Karpas-422 (cell line): Measurements from ENCODE around the gene SMG5. TPM values are rescaled to one million over a fixed set of nuclear protein-coding genes. Genes with fewer than 3 reads are reported as not detected.

Experiments used
- DNase-seq: peaks from one replicate; pipeline ENCODE4 v3.0.0-alpha.2; 2015
- H2AFZ ChIP-seq: fragments of 200-600 bp; sonication (generic); 2 replicates; pipeline ENCODE4 v1.6.1; 2014; ENCODE audit warnings: antibody characterized with exemption, low read length, mixed read lengths
- H3K27ac ChIP-seq: fragments of 200-600 bp; sonication (generic); 2 replicates; pipeline ENCODE4 v1.5.1; 2014; ENCODE audit warnings: mild to moderate bottlenecking, low read length, moderate library complexity
- H3K27me3 ChIP-seq: fragments of 200-600 bp; sonication (generic); 2 replicates; pipeline ENCODE4 v1.6.1; 2014; ENCODE audit warnings: low read length, mixed read lengths
- H3K36me3 ChIP-seq: fragments of 200-600 bp; sonication (generic); 2 replicates; pipeline ENCODE4 v1.6.1; 2014; ENCODE audit warnings: low read length, mixed read lengths; ENCODE audit not compliant: insufficient read depth
- H3K4me1 ChIP-seq: fragments of 200-600 bp; sonication (generic); 2 replicates; pipeline ENCODE4 v1.6.1; 2014; ENCODE audit warnings: mild to moderate bottlenecking, low read length, mixed read lengths
- H3K4me2 ChIP-seq: fragments of 200-600 bp; sonication (generic); 2 replicates; pipeline ENCODE4 v1.6.1; 2014; ENCODE audit warnings: low read length, low read depth, mild to moderate bottlenecking; ENCODE audit not compliant: poor library complexity, severe bottlenecking
- H3K4me3 ChIP-seq: fragments of 200-600 bp; sonication (generic); 2 replicates; pipeline ENCODE4 v1.5.1; 2014; ENCODE audit warnings: mild to moderate bottlenecking, antibody characterized with exemption, low read length, mixed read lengths
- H3K79me2 ChIP-seq: fragments of 200-600 bp; sonication (generic); 2 replicates; pipeline ENCODE4 v1.6.1; 2014; ENCODE audit warnings: mild to moderate bottlenecking, low read length, mixed read lengths
- H3K9ac ChIP-seq: fragments of 200-600 bp; sonication (generic); 2 replicates; pipeline ENCODE4 v1.6.0; 2014; ENCODE audit warnings: low read length
- H3K9me2 ChIP-seq: fragments of 200-600 bp; sonication (generic), shearing (Covaris generic); replicated peaks from 2 replicates; pipeline ENCODE4 v1.6.0; 2014; ENCODE audit warnings: mild to moderate bottlenecking, low read length, moderate library complexity; ENCODE audit not compliant: insufficient read depth
- H3K9me3 ChIP-seq: fragments of 300-700, 200-600 bp; sonication (generic); 2 replicates; pipeline ENCODE4 v1.6.1; 2014; ENCODE audit warnings: low read length, mixed read lengths
- H4K20me1 ChIP-seq: fragments of 200-600 bp; sonication (generic); 2 replicates; pipeline ENCODE4 v1.6.1; 2014; ENCODE audit warnings: mild to moderate bottlenecking, antibody characterized with exemption, low read length, low read depth; ENCODE audit not compliant: insufficient read depth
- total RNA-seq: library from RNA; depleted of rRNA; stranded (reverse); fragments of >200 nt; shearing (Covaris generic); gene quantifications from 2 replicates; pipeline ENCODE4 v1.2.3, GENCODE V29; 2014; ENCODE audit warnings: low replicate concordance

Gene SMG5
- total RNA-seq, 1 experiment from 2014 or later, result 53.7 TPM

DNA sequence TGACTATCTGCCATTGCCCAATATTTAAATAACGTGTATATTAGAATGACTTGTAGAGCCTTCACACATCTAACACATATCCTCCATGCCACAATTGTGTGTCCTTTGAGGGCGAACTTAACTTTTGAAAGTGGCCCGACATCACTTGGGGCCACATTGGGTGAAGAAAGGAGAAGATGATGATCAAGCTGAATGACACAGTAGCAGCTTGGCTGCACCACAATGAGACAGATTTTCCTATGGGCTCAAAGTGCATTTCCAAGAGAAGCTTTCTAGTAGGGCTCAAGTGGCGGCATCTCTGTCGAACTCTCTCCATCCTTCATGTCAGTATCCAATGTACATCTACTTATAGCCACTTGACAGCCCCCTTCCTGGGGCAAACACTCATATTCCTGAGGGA is 44.4 kb downstream of the SMG5 start:
- Histone ChIP-seq H3K79me2 (no peaks in the 10 kb centered on the region), H3K9ac (no peak overlapping the region), H3K9me2 (no peaks in the 10 kb centered on the region), H3K9me3 (no peaks in the 10 kb centered on the region), H2AFZ (no peak overlapping the region), H3K4me1 (peaks cover 13% of the 10 kb centered on the region), H3K4me3 (no peak overlapping the region), H3K36me3 (peaks cover 2% of the 10 kb centered on the region; the same call in 1 of the 2 replicates), H4K20me1 (no peaks in the 10 kb centered on the region), H3K4me2 (no peak overlapping the region), H3K27ac (no peak overlapping the region), H3K27me3 (no peaks in the 10 kb centered on the region)
- DNase-seq, result no peak

DNA sequence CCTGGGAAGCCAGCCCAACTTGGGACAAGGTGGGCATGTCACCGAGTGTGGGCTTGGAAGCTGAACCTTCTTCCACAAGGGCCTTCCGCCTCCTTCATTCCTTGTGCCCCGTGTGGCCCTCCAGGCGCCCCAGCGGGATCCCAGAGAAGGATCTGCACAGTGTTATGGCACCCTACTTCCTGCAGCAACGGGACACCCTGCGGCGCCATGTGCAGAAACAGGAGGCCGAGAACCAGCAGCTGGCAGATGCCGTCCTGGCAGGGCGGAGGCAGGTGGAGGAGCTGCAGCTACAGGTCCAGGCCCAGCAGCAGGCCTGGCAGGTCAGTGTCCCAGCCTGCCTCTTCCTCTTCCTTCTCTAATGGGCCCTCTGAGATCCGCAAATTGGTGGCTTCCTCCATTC is 46.5 kb downstream of the SMG5 start:
- Histone ChIP-seq H3K4me1 (peaks cover 6% of the 10 kb centered on the region), H3K4me3 (no peak overlapping the region), H3K9me3 (no peaks in the 10 kb centered on the region), H3K9ac (no peak overlapping the region), H2AFZ (no peak overlapping the region), H3K9me2 (no peaks in the 10 kb centered on the region), H3K79me2 (no peaks in the 10 kb centered on the region), H3K27ac (no peak overlapping the region), H3K36me3 (peaks cover 2% of the 10 kb centered on the region; the same call in 1 of the 2 replicates), H3K4me2 (no peak overlapping the region), H4K20me1 (no peaks in the 10 kb centered on the region), H3K27me3 (no peaks in the 10 kb centered on the region)
- no peak for DNase-seq

DNA sequence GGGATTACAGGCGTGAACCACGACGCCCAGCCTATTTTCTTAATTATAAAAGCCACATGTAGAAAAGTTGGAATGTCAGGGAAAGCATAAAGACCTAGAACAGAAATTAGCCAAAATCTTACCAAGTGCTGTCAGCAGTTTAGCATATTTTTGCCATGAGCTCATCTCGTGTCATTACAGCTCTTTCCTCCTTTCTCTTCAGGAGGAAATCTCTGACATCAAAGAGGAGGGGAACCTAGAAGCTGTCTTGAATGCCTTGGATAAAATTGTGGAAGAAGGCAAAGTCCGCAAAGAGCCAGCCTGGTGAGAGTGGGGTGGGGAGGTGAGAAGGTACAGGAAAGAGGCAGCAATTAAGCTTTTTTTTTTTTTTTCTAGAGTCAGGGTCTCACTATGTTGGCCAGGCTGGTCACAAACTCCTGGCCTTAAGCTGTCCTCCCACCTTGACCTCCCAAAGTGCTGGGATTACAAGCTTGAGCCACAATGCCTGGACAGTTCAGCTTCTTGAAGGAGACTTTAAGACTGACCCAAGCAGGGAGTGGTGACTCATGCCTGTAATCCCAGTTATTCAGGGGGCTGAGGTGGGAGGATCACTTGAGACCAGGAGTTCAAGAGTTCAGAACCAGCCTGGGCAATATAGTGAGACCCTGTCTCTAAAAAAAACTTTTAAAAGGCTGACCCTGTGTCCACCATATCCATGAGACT is 49.0 kb downstream of the SMG5 start:
- Histone ChIP-seq H4K20me1 (no peaks in the 10 kb centered on the region), H3K27me3 (no peaks in the 10 kb centered on the region), H3K4me1 (0 out of 2 replicates have a peak, but pooled peaks cover 5% of the 10 kb centered on the region), H3K4me2 (no peak overlapping the region), H2AFZ (no peak overlapping the region), H3K79me2 (no peaks in the 10 kb centered on the region), H3K36me3 (peaks cover 2% of the 10 kb centered on the region; the same call in 1 of the 2 replicates), H3K4me3 (no peak overlapping the region), H3K27ac (no peak overlapping the region), H3K9me2 (no peaks in the 10 kb centered on the region), H3K9ac (no peak overlapping the region), H3K9me3 (no peaks in the 10 kb centered on the region)
- DNase-seq, result no peak

DNA sequence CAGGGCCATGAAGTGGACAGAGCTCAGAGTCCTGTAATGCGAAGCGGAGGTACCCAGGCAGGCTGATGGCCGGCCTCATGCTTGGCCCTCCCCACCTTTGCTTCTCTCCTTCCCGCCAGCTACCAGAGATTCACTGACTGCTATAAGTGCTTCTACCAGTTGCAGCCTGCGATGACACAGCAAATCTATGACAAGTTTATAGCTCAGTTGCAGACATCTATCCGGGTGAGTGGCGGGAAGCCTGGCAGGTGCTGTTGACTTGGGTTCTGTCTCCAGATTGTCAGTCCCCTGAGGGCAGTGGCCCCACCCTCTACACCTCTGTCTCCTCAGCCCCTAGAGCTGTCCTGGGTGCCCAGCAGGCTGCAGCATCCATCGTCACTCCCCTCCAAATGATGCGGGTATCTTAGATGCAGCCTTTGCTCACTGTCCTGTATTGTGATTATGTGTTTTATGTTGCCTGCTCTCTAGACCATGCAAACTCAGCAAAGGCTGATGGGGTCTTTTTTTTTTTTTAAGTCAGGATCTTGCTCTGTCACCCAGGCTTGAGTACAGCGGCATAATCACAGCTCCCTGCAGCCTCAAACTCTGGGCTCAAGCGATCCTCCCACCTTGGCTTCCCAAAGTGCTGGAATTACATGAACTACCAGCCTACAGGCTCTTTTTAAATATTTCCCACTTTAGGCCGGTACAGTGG is 50.3 kb downstream of the SMG5 start:
- Histone ChIP-seq H3K4me2 (no peak overlapping the region), H3K9me2 (no peaks in the 10 kb centered on the region), H3K9me3 (no peaks in the 10 kb centered on the region), H2AFZ (no peak overlapping the region), H4K20me1 (no peaks in the 10 kb centered on the region), H3K27me3 (no peaks in the 10 kb centered on the region), H3K79me2 (no peaks in the 10 kb centered on the region), H3K27ac (no peak overlapping the region), H3K4me3 (no peak overlapping the region), H3K4me1 (0 out of 2 replicates have a peak, but pooled peaks cover 5% of the 10 kb centered on the region), H3K36me3 (peaks cover 2% of the 10 kb centered on the region; the same call in 1 of the 2 replicates), H3K9ac (no peak overlapping the region)
- DNase-seq, result no peak

DNA sequence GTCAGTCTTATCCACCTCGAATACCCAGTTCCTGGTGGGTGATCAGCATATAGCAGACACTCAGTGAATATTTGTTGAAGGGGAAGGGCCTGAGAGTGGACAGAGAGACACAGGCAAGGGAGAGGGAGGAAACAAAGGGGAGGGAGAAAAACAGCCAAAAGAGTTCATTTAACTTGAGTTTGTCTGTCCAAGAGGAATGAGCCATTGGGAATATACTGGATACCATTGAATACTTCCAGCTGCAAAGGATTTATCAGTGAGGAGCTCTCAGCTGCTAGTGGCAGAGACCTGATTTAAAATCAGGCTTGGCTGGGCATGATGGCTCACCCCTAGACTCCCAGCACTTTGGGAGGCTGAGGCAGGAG is 52.2 kb downstream of the SMG5 start:
- H4K20me1 ChIP-seq, result no peaks in the 10 kb centered on the region
- no peak for DNase-seq

DNA sequence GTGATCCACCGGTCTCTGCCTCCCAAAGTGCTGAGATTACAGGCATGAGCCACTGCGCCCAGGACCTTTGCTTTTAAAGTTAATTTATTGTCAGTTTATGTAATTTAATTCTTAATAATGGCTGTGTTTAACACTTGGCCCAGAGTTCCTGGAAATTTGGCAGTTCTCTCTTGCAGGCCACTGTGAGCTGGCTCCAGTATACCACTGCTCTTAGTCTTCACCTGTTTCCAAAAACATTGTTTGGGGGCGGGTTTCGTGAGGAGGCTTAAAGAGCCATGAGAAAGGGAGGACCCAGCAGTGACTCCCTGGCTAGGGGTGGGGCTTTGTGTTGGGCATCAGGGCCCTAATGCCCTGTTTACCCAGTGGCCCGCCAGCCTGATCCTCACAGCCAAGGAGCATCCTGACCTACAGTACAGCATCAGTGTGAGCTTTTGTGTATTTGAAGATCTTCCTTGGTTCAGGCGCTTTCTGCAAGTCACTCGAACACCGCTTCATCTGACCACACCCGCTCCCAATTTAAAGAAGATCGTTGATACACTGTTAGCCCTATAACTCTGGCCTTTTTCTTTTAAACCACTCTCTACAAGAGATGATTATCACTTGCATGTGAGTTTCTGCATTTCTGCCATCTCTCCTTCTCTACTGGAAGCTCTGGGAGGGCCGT is 52.7 kb downstream of the SMG5 start:
- DNase-seq, result no peak
- H3K9ac ChIP-seq, result no peak overlapping the region
- no peaks in the 10 kb centered on the region for H3K27me3 ChIP-seq
- no peaks in the 10 kb centered on the region for H4K20me1 ChIP-seq
- no peak overlapping the region for H3K4me3 ChIP-seq
- H3K4me2 ChIP-seq, result no peak overlapping the region
- 0 out of 2 replicates have a peak, but pooled peaks cover 3% of the 10 kb centered on the region for H3K36me3 ChIP-seq
- no peaks in the 10 kb centered on the region for H3K79me2 ChIP-seq
- 0 out of 2 replicates have a peak, but pooled peaks cover 5% of the 10 kb centered on the region for H3K4me1 ChIP-seq
- no peaks in the 10 kb centered on the region for H3K9me2 ChIP-seq
- no peak overlapping the region for H3K27ac ChIP-seq
- no peak overlapping the region for H2AFZ ChIP-seq
- H3K9me3 ChIP-seq, result no peaks in the 10 kb centered on the region

More for the DNA sequence above, 52.2 kb downstream of the SMG5 start:
- H3K4me3 ChIP-seq, result no peak overlapping the region
- H3K9me2 ChIP-seq, result no peaks in the 10 kb centered on the region
- H3K27ac ChIP-seq, result no peak overlapping the region
- no peak overlapping the region for H3K4me2 ChIP-seq
- H3K36me3 ChIP-seq, result 0 out of 2 replicates have a peak, but pooled peaks cover 3% of the 10 kb centered on the region
- H3K9me3 ChIP-seq, result no peaks in the 10 kb centered on the region
- H3K9ac ChIP-seq, result no peak overlapping the region
- no peaks in the 10 kb centered on the region for H3K27me3 ChIP-seq
- H3K4me1 ChIP-seq, result 0 out of 2 replicates have a peak, but pooled peaks cover 5% of the 10 kb centered on the region
- no peaks in the 10 kb centered on the region for H3K79me2 ChIP-seq
- no peak overlapping the region for H2AFZ ChIP-seq

DNA sequence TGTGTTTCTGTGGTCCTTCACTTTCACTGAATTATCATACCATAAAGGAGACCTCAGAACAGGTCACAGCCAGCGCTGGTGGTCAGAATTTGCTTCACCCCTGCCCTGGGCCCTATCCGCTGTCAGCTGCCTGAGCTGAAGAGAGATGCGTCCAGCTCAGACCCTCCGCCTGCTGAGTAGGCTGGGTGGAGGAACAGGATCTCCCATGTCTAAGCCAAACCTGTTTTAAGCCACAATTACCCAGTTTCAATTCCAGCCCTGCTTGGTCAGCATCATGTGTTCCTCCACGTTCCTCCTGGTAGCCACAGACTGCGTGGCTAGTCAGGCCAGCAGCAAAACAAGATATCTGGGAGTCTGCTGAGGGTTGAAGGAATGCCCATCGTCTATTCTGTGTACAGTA is 54.1 kb downstream of the SMG5 start:
- H3K9ac ChIP-seq, result no peak overlapping the region
- H3K4me3 ChIP-seq, result no peak overlapping the region
- H3K4me1 ChIP-seq, result 0 out of 2 replicates have a peak, but pooled peaks cover 5% of the 10 kb centered on the region
- H3K27ac ChIP-seq, result no peak overlapping the region
- no peaks in the 10 kb centered on the region for H3K9me3 ChIP-seq
- no peak for DNase-seq
- H3K79me2 ChIP-seq, result no peaks in the 10 kb centered on the region
- H3K9me2 ChIP-seq, result no peaks in the 10 kb centered on the region
- no peak overlapping the region for H3K4me2 ChIP-seq
- no peaks in the 10 kb centered on the region for H4K20me1 ChIP-seq
- H2AFZ ChIP-seq, result no peak overlapping the region
- 0 out of 2 replicates have a peak, but pooled peaks cover 3% of the 10 kb centered on the region for H3K36me3 ChIP-seq
- H3K27me3 ChIP-seq, result no peaks in the 10 kb centered on the region

DNA sequence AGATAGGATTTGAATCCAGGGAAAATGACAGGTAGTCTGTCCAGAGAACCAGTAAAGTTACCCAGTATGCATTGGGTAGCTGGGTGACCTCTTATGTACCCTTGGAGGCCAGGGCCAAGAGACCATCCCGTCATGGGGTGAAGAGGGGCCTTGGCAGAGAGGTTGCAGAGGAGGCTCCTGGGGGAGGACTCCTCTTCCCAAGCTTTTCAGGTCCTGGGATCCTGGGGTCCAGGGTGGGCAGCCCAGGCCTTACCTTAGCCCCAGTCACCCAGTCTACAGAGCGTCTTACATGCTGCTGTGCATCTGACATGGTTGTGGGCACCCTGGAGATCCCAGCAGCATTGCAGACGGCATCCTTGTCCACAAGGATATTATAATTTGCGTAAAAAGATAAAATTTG is 55.8 kb downstream of the SMG5 start:
- Histone ChIP-seq H3K9me2 (no peaks in the 10 kb centered on the region), H3K36me3 (0 out of 2 replicates have a peak, but pooled peaks cover 3% of the 10 kb centered on the region), H4K20me1 (no peaks in the 10 kb centered on the region), H3K4me1 (no peaks in the 10 kb centered on the region), H3K27ac (no peak overlapping the region), H3K4me3 (no peak overlapping the region), H3K79me2 (no peaks in the 10 kb centered on the region), H3K9me3 (no peaks in the 10 kb centered on the region), H3K27me3 (no peaks in the 10 kb centered on the region), H2AFZ (no peak overlapping the region), H3K4me2 (no peak overlapping the region), H3K9ac (no peak overlapping the region)
- DNase-seq, result no peak
